Activated T-helper 17 cell treated with anti-CD3 and anti-CD28 coated beads, Interleukin-2, amount 50 U/mL, for 72 hours (primary cell): Measurements from ENCODE around the gene SRXN1. TPM values are rescaled to one million over a fixed set of nuclear protein-coding genes. Genes with fewer than 3 reads are reported as not detected.
"Not testable (repeated sequence)": the region's sequence is repeated elsewhere in the genome, so short reads cannot be mapped to it uniquely, and the experiment has no call there.

ENCODE experiments used
- ATAC-seq: fragments of 150-1000 bp; cut with Tn5 transposase; replicated peaks from 2 replicates; pipeline ENCODE4 v1.10.0; 2021; ENCODE audit warnings: mild to moderate bottlenecking, moderate library complexity
- H3K27ac Mint-ChIP-seq: one replicate; pipeline ENCODE4 v1.8.0; 2022; ENCODE audit warnings: mixed read lengths
- H3K27me3 Mint-ChIP-seq: one replicate; pipeline ENCODE4 v1.8.0; 2022; ENCODE audit warnings: mixed read lengths
- H3K36me3 Mint-ChIP-seq: one replicate; pipeline ENCODE4 v1.8.0; 2022; ENCODE audit warnings: low read depth, mild to moderate bottlenecking, mixed read lengths
- H3K4me1 Mint-ChIP-seq: one replicate; pipeline ENCODE4 v1.8.0; 2022; ENCODE audit warnings: mixed read lengths
- H3K4me3 Mint-ChIP-seq: one replicate; pipeline ENCODE4 v1.8.0; 2022; ENCODE audit warnings: mild to moderate bottlenecking, mixed read lengths
- H3K9me3 Mint-ChIP-seq: one replicate; pipeline ENCODE4 v1.8.0; 2022; ENCODE audit warnings: mixed read lengths
- total RNA-seq, 2 donors: library from RNA; stranded (reverse); gene quantifications; one replicate each; pipeline ENCODE4 v1.2.3, GENCODE V29; 2022

SRXN1 gene
- 10 to 100 TPM; 14.6 to 24.6 TPM for total RNA-seq

DNA sequence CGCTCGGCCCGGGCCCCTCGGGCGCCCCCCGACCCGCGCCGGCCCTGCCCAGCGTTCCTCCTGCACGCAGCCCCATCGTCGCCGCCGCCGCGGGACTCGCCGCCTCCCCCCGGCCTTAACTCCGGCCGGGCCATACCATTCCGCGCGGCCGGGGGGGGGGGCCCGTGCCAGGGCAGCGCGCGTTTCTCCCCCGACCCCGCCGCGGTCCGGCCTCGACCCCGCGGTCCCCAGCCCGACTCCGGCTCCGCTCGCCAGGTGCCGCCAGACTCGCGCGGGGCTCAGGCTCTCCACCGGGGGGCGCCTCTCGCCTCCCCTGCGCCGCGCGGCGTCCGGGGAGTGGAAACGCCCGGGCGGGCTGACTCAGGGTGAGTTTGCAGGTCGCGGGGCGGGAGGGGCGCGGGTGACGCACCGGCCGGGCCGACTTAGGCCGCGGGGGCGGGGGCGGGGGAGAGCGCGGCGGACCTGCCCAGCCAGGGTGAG, at the start of gene SRXN1:
Gene SRXN1, minus strand, starts transcription at position 91 of the 480 bp plus-strand sequence. Its CDS starts 15 bp downstream, at position 76.
- Mint-ChIP-seq H3K27ac (peak within 1 kb of the TSS; percentile 73), H3K36me3 (peaks cover 28% of the 10 kb centered on the region), H3K9me3 (no peaks in the 10 kb centered on the region), H3K4me3 (peak within 1 kb of the TSS; percentile 90), H3K27me3 (no peaks in the 10 kb centered on the region), H3K4me1 (peaks cover 22% of the 10 kb centered on the region)
- ATAC-seq: peak; percentile 95

DNA sequence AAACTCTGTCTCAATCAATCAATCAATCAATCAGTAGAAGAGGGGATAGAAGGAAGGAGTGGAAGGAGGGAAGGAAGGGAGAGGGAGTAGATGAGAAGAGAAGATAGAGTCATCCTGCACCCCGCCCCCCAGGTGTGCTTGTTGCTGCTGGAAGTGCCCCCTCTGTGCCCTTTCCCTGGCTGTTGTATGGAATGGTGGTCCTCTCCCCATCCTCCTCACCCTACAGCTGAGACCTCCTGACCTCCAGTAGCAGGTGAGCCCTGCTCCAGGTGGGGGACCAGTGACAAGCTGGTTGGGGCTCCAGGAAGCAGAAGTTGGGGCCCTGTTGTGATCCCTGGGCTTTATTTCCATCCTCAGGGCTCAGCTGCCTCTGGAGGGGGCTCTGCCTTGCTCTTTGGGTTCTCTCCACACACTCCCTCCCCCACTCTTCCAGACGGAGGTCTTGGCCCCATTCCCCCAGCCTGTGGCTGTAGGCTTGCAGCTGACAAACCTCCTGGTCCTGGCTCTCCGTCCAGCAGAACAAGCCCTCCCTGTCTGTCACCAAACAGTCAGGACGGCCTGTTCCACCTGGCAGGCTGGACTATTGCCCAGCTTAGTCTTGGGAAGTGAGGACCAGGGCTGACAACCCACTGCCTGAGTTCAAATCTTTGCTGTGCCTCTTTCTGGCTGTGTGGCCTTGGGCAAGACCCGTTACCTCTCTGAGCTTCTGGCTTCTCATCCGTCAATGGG, 48.6 kb upstream of the SRXN1 start:
- Mint-ChIP-seq H3K4me3 (no peak overlapping the region), H3K9me3 (no peaks in the 10 kb centered on the region), H3K27me3 (peaks cover 23% of the 10 kb centered on the region), H3K4me1 (no peaks in the 10 kb centered on the region), H3K27ac (no peak overlapping the region), H3K36me3 (no peaks in the 10 kb centered on the region)
- ATAC-seq: no peak

DNA sequence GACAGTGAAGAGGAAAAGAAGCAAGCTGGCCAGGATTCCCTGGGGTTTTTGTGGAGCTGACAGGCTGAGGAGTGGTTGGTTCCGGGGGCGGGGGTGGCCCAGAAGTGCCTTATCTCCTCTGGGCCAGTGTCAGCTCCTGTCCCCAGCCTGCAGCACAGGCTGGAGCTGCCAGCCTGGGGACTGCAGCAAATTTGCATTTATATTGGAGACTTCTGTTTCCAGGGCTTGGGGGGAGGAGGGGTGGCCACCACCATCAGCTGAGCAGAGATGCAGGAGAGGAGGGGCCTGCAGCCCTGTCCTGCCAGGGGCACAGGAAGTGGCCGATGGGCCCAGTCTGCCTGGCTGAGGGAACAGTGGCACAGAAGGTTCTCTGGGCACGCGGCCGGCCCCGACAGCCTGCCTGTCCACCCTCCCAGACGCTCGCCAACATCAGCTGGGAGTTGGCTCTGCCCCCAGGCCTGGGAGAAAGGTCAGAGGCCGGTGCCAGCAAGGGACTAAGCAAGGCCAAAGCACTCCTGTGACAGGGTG, 46.9 kb upstream of the SRXN1 start:
- H3K4me3 Mint-ChIP-seq: no peak overlapping the region
- no peak for ATAC-seq
- H3K36me3 Mint-ChIP-seq: no peaks in the 10 kb centered on the region
- H3K4me1 Mint-ChIP-seq: no peaks in the 10 kb centered on the region
- no peaks in the 10 kb centered on the region for H3K9me3 Mint-ChIP-seq
- H3K27me3 Mint-ChIP-seq: peaks cover 17% of the 10 kb centered on the region
- H3K27ac Mint-ChIP-seq: no peak overlapping the region

DNA sequence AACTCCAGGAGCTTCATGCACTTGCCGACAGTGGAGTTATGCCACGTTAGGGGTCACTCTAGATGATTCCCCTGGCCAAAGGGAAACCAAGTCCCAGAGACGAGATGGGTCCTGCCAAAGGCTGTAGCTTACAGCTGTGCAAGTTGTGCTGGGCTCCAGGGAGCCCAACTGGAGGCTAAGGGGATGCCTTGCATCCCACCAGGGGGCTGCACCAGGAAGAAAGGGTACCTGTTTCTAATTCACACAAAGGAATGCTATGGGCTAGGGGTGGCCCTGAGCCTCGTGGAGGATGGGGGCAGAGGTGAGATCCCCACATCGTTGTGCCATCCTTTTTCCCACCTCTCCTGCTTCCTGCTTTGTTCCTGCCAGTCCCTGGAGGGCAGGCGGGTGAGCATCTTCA, 46.3 kb upstream of the SRXN1 start:
- Mint-ChIP-seq H3K4me3 (no peak overlapping the region), H3K9me3 (no peaks in the 10 kb centered on the region), H3K4me1 (no peaks in the 10 kb centered on the region), H3K27ac (no peak overlapping the region), H3K27me3 (peaks cover 17% of the 10 kb centered on the region), H3K36me3 (no peaks in the 10 kb centered on the region)
- ATAC-seq: no peak

DNA sequence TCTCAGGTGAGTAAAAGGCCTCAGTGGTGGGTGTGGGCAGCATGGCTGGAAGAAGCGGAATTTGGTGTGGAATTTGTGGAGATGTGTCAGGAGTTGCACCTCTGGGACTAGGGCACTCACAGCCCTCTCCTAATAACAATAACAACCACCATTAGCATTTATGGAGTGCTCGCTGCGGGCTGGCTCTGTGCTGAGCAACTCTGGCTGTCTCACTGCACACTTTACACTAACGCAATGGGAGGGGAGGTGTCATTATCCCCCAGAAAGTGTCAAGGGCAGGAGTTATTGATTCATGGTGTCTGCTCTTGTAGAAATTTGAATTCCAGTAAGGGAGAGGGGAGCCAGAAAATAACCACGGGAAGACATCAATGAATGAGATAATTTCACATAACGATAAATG, 45.3 kb upstream of the SRXN1 start:
- H3K27ac Mint-ChIP-seq: no peak overlapping the region
- no peaks in the 10 kb centered on the region for H3K36me3 Mint-ChIP-seq
- H3K27me3 Mint-ChIP-seq: peaks cover 17% of the 10 kb centered on the region
- H3K4me1 Mint-ChIP-seq: no peaks in the 10 kb centered on the region
- H3K9me3 Mint-ChIP-seq: no peaks in the 10 kb centered on the region
- ATAC-seq: no peak
- H3K4me3 Mint-ChIP-seq: no peak overlapping the region

DNA sequence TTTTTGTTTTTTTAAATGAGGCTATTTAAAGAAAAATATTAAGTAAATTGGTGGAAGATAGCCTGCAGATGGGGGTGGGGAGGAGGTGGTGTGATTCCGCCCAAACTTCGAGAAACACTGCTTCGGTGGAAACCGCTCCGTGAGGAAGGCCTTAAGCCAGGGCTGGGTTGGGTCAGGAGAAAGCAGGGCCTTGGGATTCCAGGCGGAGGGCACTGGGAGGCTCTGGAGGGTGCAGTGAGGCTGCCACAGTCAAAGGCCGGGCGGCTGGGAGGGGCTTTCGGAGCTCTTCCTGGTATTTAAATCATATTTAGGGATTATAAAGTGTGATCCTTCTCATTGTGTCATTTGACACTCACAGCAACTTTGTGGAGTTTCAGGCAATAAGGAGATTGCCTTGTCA, 44.8 kb upstream of the SRXN1 start:
- peaks cover 17% of the 10 kb centered on the region for H3K27me3 Mint-ChIP-seq
- H3K36me3 Mint-ChIP-seq: no peaks in the 10 kb centered on the region
- H3K9me3 Mint-ChIP-seq: no peaks in the 10 kb centered on the region
- H3K4me3 Mint-ChIP-seq: no peak overlapping the region
- H3K27ac Mint-ChIP-seq: no peak overlapping the region
- no peak for ATAC-seq
- H3K4me1 Mint-ChIP-seq: no peaks in the 10 kb centered on the region

DNA sequence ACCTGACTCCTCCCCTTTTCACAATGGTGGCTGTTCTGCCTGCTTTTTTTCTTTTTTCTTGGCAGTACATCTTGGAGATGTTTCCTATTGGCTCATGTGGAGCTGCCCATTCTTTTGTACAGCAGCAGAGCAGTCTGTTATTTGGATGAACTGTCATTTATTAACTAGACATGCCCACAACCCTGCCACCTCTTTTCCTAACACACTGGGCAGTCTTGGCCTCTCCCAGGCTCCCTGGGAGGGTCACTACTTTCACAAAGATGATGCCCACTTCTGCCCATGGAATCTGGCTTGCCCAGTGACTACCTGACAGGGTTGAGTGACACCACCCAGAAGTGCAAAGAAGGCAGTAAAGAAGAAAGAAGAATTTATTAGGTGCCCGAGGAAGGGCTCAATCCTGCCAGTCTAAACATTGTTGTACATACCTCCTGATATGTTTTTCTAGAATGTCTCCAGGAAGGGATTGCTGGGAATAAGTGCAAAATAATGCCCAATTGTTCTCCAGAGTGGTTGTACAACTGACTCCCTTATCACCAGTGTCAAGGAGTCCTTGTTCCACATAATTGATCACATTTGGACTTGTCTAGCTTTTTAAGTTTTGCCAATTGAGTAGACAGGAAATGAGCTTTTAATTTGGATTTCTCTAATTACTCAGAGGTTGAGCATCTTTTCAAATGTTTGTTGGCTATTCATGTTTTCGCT, 42.3 kb upstream of the SRXN1 start:
- H3K27ac Mint-ChIP-seq: no peak overlapping the region
- no peak for ATAC-seq

DNA sequence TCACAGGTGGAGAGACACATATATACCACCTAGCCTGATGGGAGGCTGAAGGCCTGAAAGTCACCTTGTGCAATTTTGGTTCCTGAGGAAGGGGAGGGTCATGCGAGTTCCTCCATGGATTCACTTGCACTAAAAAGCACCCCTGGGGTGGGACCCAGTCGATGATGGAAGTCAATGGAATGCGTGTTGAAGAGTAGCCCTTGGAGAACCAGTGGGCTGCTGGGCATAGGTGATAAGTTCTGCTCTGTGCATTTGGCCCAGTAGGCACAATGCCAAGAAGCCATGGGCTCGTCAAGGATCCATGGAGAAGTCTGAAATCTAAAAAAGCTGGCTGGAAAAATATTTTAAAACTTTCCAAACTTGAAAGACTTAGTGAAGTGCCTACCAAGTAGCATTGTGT, 41.5 kb upstream of the SRXN1 start:
- H3K4me1 Mint-ChIP-seq: no peaks in the 10 kb centered on the region
- H3K27me3 Mint-ChIP-seq: peaks cover 23% of the 10 kb centered on the region
- ATAC-seq: no peak
- H3K4me3 Mint-ChIP-seq: no peak overlapping the region
- H3K36me3 Mint-ChIP-seq: no peaks in the 10 kb centered on the region
- H3K9me3 Mint-ChIP-seq: no peaks in the 10 kb centered on the region
- H3K27ac Mint-ChIP-seq: no peak overlapping the region

More for the DNA sequence above, 42.3 kb upstream of the SRXN1 start:
- H3K9me3 Mint-ChIP-seq: no peaks in the 10 kb centered on the region
- peaks cover 20% of the 10 kb centered on the region for H3K27me3 Mint-ChIP-seq
- H3K4me3 Mint-ChIP-seq: no peak overlapping the region
- H3K4me1 Mint-ChIP-seq: no peaks in the 10 kb centered on the region
- no peaks in the 10 kb centered on the region for H3K36me3 Mint-ChIP-seq

DNA sequence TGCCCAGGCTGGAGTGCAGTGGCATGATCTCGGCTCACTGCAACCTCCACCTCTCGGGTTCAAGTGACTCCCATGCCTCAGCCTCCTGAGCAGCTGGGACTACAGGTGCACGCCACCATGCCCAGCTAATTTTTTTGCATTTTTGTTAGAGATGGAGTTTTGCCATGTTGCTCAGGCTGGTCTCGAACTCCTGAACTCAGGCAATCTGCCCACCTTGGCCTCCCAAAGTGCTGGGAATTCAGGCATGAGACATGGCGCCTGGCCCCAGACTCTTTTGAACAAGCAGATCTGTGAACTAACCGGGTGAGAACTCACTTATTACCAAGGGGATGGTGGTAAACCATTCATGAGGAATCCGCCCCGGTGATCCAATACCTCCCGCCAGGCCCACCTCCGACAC, 40.8 kb upstream of the SRXN1 start:
- H3K9me3 Mint-ChIP-seq, H3K4me3 Mint-ChIP-seq, H3K4me1 Mint-ChIP-seq, ATAC-seq, H3K36me3 Mint-ChIP-seq, H3K27ac Mint-ChIP-seq: not testable (repeated sequence)
- peaks cover 28% of the 10 kb centered on the region for H3K27me3 Mint-ChIP-seq

DNA sequence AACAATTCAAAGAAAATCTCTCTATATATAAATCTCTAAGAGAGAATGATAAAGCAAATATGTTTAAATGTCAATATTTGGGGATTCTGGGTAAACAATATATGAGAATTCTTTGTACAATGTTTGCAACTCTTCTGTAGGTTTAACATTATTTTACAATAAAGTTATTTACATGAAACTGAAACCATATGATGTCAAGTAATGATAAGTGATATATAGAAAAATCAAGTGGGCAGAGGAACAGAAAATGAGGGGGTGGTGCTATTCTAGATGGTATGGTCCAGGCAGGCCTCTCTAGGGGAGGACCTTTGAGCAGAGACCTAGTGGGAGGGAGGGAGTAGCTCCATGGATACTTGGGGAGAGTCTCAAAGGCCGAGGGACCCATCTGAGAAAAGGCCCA, 39.0 kb upstream of the SRXN1 start:
- Mint-ChIP-seq H3K9me3 (no peaks in the 10 kb centered on the region), H3K36me3 (no peaks in the 10 kb centered on the region), H3K27me3 (peaks cover 34% of the 10 kb centered on the region), H3K4me1 (no peaks in the 10 kb centered on the region), H3K27ac (no peak overlapping the region), H3K4me3 (no peak overlapping the region)
- no peak for ATAC-seq

DNA sequence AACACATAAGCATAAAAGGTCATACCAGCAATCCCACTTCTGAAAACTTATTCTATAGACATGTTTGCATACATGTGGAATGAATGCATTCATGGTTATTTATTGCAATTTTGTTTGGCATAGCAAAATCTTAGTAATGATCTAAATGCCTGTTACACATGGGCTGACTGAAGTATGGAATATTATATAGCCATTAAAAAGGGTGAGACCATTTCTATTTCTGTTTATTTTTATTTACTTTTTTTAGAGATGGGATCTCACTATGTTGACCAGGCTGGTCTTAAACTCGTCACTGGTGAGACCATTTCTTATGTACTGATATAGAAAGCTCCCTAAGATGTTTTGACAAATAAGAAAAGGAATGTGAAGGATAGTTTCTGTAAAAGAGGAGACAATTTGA, 36.9 kb upstream of the SRXN1 start:
- Mint-ChIP-seq H3K4me1 (no peaks in the 10 kb centered on the region), H3K9me3 (no peaks in the 10 kb centered on the region), H3K4me3 (no peak overlapping the region), H3K36me3 (no peaks in the 10 kb centered on the region), H3K27me3 (peaks cover 33% of the 10 kb centered on the region), H3K27ac (no peak overlapping the region)
- ATAC-seq: no peak

DNA sequence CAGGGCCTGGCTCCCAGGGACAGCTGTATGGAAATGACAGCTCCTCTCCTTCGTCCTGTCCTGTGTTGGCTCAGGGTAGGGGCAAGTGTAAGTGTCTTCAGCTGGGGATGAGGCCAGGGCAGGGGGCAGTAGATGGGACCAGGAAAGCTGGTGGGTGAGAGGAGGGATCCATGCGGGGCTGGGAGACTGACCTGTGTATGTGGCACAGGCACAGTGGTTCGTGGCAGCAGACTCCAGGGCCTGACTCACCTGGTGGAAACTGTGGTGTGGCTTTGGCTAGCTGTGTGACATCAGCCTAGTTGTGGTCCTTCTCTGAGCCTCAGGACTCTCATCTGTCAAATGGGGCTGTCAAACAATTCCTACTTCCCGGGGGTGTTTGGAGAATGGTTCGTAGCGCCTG, 36.3 kb upstream of the SRXN1 start:
- no peak overlapping the region for H3K4me3 Mint-ChIP-seq
- no peaks in the 10 kb centered on the region for H3K4me1 Mint-ChIP-seq
- peak; percentile 51 for ATAC-seq
- no peak overlapping the region for H3K27ac Mint-ChIP-seq
- H3K36me3 Mint-ChIP-seq: no peaks in the 10 kb centered on the region
- no peaks in the 10 kb centered on the region for H3K9me3 Mint-ChIP-seq
- peaks cover 33% of the 10 kb centered on the region for H3K27me3 Mint-ChIP-seq

DNA sequence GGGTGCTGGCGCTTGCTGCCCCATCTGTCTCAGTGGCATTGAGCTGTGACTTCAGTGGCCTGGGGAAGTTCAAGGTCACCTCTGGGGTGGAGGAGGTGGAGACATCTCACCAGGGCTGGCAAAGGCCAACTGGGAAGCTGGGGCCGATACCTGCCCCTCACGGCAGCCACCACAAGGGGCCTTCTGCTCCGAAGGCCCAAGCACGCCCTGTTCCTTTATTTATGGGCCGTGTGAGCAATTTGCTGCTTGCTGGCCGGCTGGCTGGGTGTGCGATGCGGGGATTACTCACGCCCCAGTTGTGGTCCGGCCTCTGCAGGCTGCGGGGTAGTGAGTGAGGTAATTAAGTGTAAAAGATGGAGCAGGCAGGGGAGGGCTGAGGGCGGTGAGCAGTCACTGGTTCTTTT, 35.8 kb upstream of the SRXN1 start:
- Mint-ChIP-seq H3K4me3 (no peak overlapping the region), H3K27ac (no peak overlapping the region), H3K9me3 (no peaks in the 10 kb centered on the region), H3K4me1 (no peaks in the 10 kb centered on the region), H3K27me3 (peaks cover 33% of the 10 kb centered on the region), H3K36me3 (no peaks in the 10 kb centered on the region)
- ATAC-seq: no peak

DNA sequence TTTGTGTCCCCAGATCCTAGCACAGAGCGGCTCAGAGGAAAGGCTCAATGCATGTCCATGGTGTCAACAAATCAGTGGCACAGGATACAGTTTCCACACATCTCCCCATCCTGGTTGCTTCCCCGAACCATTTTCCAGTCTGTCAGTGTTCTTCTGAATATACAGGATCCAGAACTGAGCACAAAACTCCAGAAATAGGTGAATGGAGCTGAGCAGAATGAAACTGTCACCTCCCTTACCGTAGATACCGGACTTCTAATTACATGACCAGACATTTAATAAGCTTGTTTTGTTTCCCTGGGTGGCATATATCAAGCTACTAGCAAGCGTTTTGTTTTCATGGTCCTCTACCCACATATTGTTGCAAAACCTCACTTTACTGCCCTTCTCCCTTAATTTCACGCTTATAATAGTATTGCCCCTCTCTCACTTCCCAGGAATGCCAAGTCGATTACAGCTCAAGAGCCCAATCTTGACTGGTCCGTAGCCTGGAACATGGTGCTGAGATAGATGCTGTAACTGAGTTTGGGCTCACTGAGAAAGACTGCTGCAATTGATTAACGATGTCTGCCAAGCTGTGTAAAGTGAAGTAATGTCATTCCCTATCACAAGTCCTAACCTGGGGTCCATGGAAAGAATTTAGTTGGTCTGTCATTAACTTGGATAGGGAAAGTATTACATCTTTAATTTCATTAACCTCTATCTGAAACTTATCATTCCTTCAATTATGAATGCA, 34.6 kb upstream of the SRXN1 start:
- Mint-ChIP-seq H3K9me3 (no peaks in the 10 kb centered on the region), H3K36me3 (no peaks in the 10 kb centered on the region), H3K4me3 (no peak overlapping the region), H3K4me1 (no peaks in the 10 kb centered on the region), H3K27ac (no peak overlapping the region), H3K27me3 (peaks cover 34% of the 10 kb centered on the region)
- no peak for ATAC-seq
